G401 (cell line): Measurements from ENCODE around the gene RNASEH2A. TPM values are rescaled to one million over a fixed set of nuclear protein-coding genes. Genes with fewer than 3 reads are reported as not detected.
"Not testable (repeated sequence)": the region's sequence is repeated elsewhere in the genome, so short reads cannot be mapped to it uniquely, and the experiment has no call there.

ENCODE experiments used
- DNase-seq: peaks from one replicate; pipeline ENCODE4 v3.0.0-alpha.2; 2015; ENCODE audit warnings: low spot score
- in situ Hi-C: cut with HindIII; loops from 2 replicates; pipeline ENCODE4 v1.10.0; 2016; ENCODE audit warnings: low sequenced_read_pairs, mixed read lengths
- total RNA-seq: library from RNA; depleted of rRNA; stranded (reverse); fragments of >200 nt; shearing (Covaris generic); gene quantifications from 2 replicates; pipeline ENCODE4 v1.2.3, GENCODE V29; 2014; rRNA removed

RNASEH2A gene
- total RNA-seq, 1 experiment from 2014 or later = 124 TPM

DNA sequence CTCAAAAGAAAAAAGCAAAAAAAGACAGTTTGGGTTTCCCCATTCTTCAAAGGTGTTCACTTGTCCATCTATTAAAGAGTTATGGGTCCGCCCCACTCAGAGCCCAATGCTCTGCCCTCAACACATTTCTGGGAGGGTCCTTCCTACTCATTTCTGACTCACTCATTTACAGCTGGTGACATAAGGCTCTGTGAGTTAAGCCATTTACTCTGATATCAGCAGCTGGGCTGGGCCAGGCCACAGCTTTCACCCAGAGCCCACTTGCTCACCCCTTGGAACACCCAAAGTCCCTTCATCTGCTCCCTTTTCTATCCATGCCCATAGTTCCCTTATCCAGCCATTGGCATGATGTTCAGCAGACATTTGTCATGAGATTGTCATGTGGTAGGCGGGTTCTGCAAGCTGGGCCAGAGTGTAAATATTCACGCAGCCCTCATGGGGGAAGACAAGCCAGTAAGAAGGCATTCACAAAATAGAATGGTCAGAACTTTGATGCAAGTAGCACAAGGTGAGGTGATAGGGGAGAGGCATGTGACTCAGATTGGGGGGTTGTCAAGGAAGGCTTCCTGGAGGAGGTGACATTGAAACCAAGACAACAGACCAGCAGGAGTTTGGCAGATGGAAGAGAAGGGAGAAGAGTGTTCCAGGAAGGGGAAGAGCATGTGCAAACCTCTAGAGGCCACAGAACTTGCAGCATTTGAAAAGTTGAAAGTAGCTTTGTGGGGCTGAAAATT, 37.8 kb downstream of the RNASEH2A start:
- in situ Hi-C loops = no loop called here
- no peak for DNase-seq

DNA sequence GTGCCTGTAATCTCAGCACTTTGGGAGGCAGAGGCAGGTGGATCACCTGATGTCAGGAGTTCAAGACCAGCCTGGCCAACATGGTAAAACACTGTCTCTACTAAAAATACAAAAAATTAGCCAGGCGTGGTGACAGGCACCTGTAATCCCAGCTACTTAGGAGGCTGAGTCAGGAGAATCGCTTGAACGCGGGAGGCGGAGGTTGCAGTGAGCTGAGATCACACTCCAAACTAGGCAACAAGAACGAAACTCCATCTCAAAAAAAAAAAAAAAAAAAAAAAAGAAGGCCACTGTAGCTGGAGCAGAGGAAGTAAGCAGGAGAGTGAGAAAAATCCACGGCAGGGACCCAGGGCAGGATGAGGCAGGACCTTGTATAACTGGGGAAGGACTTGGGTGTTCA, 40.2 kb downstream of the RNASEH2A start:
- in situ Hi-C loops, DNase-seq: not testable (repeated sequence)

DNA sequence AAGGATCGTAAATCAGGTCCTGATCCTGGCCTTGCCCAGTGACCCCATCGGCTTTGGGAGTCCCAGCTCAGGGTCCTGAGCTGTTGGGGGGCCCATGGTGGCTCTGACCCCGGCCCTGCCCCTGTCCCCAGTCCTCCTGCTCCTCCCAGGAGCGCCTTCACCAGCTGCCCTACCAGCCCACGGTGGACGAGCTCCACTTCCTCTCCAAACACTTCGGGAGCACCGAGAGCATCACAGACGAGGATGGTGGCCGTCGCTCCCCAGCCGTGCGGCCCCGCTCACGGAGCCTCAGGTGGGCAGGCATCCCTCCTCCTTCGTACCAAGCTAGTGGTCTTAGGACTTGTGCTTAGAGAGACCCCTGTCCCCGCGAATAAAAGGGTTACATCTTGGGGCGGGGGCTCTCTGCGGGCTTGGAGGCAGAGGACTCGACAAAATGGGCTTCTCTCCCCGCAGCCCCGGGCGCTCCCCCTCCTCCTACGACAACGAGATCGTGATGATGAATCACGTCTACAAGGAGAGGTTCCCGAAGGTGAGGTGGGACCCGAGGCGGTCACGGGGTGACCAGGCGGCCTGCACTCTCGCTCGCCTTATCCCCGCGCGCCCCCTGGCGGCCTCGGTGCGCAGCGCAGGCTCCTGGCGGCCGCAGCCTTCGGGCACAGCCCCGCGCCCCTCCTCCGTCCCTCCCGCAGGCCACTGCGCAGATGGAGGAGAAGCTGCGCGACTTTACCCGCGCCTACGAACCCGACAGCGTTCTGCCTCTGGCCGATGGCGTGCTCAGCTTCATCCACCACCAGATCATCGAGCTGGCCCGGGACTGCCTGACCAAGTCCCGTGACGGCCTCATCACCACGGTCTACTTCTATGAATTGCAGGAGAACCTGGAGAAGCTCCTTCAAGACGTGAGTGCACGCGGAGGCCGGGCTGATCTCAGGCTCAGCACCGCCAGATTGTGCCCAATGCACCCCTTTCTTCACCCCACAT, 41.1 kb downstream of the RNASEH2A start:
- DNase-seq = peak; percentile 81
- in situ Hi-C loops = no loop called here

DNA sequence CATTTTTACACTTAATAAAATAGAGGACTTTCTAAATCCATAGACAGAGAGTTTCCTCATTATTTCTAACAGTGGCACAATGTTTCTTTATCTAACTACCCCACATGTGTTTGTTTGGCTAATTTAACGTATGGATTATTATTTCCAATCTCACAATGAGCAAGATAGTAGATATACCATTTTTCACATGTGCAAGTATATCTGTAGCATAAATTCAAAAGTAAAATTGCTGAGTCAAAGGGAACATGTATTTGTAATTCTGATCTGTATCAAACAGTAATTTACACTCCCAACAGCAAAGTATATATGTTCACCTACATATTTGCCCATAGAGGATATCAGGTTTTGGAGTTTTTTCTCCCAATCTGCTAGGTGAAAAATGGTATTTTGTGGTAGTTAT, 50.3 kb downstream of the RNASEH2A start:
- in situ Hi-C loops = no loop called here

DNA sequence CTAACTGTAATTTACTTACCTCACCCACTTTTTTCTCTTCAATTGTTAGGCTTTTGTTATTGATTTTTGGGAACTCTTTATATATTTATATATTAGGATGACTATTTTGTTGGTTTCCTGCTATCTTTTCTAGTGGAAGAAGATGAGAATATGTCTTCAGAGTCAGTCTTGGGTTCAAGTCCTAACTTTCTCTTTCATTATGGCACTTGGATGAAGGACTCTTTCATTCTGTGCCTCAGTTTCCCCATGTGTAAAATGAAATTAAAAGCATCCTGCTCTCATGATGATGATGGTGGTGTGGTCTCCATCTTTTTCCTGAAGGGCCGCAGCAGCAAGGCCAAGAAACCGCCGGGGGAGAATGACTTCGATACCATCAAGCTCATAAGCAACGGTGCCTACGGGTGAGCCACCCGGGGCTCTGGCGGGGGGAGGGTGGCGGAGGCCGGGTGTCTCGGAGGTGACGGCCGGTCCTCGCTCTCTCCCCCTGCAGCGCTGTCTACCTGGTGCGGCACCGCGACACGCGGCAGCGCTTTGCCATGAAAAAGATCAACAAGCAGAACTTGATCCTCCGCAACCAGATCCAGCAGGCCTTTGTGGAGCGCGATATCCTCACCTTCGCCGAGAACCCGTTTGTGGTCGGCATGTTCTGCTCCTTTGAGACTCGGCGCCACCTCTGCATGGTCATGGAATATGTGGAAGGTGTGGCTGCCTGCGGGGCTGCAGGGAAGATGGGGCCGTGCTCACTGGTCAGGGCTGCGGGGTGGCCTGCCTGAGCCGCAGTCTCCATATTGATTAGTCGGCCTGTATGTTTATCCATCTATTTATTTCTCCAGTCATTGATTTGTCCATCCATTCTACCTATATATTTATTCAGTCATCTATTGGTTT, 51.9 kb downstream of the RNASEH2A start:
- no peak for DNase-seq
- in situ Hi-C loops = no loop called here

More for the DNA sequence above, 50.3 kb downstream of the RNASEH2A start:
- DNase-seq = no peak

DNA sequence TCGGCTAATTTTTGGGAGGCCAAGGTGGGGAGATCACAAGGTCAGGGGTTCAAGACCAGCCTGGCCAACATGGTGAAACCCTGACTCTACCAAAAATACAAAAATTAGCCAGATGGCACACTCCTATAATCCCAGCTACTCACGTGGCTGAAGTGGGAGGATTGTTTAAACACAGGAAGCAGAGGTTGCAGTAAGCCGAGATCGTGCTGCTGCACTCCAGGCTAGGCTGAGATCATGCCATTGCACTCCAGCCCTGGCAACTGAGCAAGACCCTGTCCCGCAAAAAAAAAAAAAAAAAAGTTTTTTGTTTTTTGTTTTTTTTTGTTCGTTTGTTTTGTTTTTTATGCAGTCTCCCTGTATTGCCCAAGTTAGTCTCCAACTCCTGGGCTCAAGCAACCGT, 53.2 kb downstream of the RNASEH2A start:
- in situ Hi-C loops = no loop called here
- no peak for DNase-seq

Other genes starting within 250 kb of the RNASEH2A start
- 3.9 and 4.8 TPM in 2 replicates for gene ZNF490, start 195.8 kb upstream of the RNASEH2A start, total RNA-seq
- gene ZNF791, start 195.7 kb upstream of the RNASEH2A start, total RNA-seq = 3.8 and 9.2 TPM in 2 replicates
- 30.0 and 58.1 TPM in 2 replicates for gene MAN2B1, start 139.8 kb upstream of the RNASEH2A start, total RNA-seq
- 10.9 and 17.9 TPM in 2 replicates for gene WDR83, start 139.8 kb upstream of the RNASEH2A start, total RNA-seq
- gene DHPS, start 124.7 kb upstream of the RNASEH2A start, total RNA-seq = 70.6 and 99.0 TPM in 2 replicates
- gene GNG14, start 118.6 kb upstream of the RNASEH2A start, total RNA-seq = not detected in 2 replicates
- 39.2 and 41.6 TPM in 2 replicates for gene FBXW9, start 110.0 kb upstream of the RNASEH2A start, total RNA-seq
- 43.9 and 63.1 TPM in 2 replicates for gene TNPO2, start 82.7 kb upstream of the RNASEH2A start, total RNA-seq
- gene TRIR, start 71.9 kb upstream of the RNASEH2A start, total RNA-seq = 621 and 678 TPM in 2 replicates
- gene GET3, start 69.1 kb upstream of the RNASEH2A start, total RNA-seq = 232 and 263 TPM in 2 replicates
- not detected in 2 replicates for gene BEST2, start 54.8 kb upstream of the RNASEH2A start, total RNA-seq
- gene HOOK2, start 31.0 kb upstream of the RNASEH2A start, total RNA-seq = 19.4 and 20.2 TPM in 2 replicates
- gene JUNB, start 15.1 kb upstream of the RNASEH2A start, total RNA-seq = 28.3 and 35.9 TPM in 2 replicates
- gene PRDX2, start 4.8 kb upstream of the RNASEH2A start, total RNA-seq = 290 and 300 TPM in 2 replicates
- not detected in 2 replicates for gene THSD8, start 4.5 kb upstream of the RNASEH2A start, total RNA-seq
- 5.7 and 8.0 TPM in 2 replicates for gene RTBDN, start 28.0 kb downstream of the RNASEH2A start, total RNA-seq
- gene MAST1, start 31.9 kb downstream of the RNASEH2A start, total RNA-seq = 20.4 and 22.6 TPM in 2 replicates
- gene DNASE2, start 74.9 kb downstream of the RNASEH2A start, total RNA-seq = 68.1 and 68.4 TPM in 2 replicates
- gene KLF1, start 80.6 kb downstream of the RNASEH2A start, total RNA-seq = not detected in 2 replicates
- gene GCDH, start 84.6 kb downstream of the RNASEH2A start, total RNA-seq = 90.3 and 125 TPM in 2 replicates
- gene SYCE2, start 112.7 kb downstream of the RNASEH2A start, total RNA-seq = 0.17 and 0.31 TPM in 2 replicates
- 142 and 150 TPM in 2 replicates for gene FARSA, start 127.1 kb downstream of the RNASEH2A start, total RNA-seq
- 1,471 and 1,755 TPM in 2 replicates for gene CALR, start 132.0 kb downstream of the RNASEH2A start, total RNA-seq
- 76.4 and 88.8 TPM in 2 replicates for gene RAD23A, start 139.3 kb downstream of the RNASEH2A start, total RNA-seq
- gene GADD45GIP1, start 150.6 kb downstream of the RNASEH2A start, total RNA-seq = 79.7 and 124 TPM in 2 replicates
- gene DAND5, start 163.0 kb downstream of the RNASEH2A start, total RNA-seq = 0.18 TPM in 1 of 2 replicates, not detected in the other
- gene NFIX, start 188.9 kb downstream of the RNASEH2A start, total RNA-seq = 0.86 and 3.6 TPM in 2 replicates